Mesothelial cell of epicardium (in vitro differentiated cells): ENCODE data around the gene PNMA3. TPM values are rescaled to one million over a fixed set of nuclear protein-coding genes. Genes with fewer than 3 reads are reported as not detected.
A peak's percentile ranks its signal among the peaks of the same experiment; 100 is the strongest.
"Not testable (repeated sequence)": the region's sequence is repeated elsewhere in the genome, so short reads cannot be mapped to it uniquely, and the experiment has no call there.

ENCODE experiments used
- DNase-seq, 2 experiments: peaks; one replicate each; pipeline ENCODE4 v3.0.0; 2021; ENCODE audit warnings: low spot score in 2 of 2; ENCODE audit not compliant: unreplicated experiment in 2 of 2
- H3K27ac Mint-ChIP-seq: 2 replicates; pipeline ENCODE4 v1.8.0; 2021; ENCODE audit warnings: mixed read lengths
- H3K27me3 Mint-ChIP-seq: 2 replicates; pipeline ENCODE4 v1.8.0; 2021; ENCODE audit warnings: low read depth, mixed read lengths
- H3K36me3 Mint-ChIP-seq: 2 replicates; pipeline ENCODE4 v1.8.0; 2021; ENCODE audit warnings: mixed read lengths
- H3K4me1 Mint-ChIP-seq: 2 replicates; pipeline ENCODE4 v1.8.0; 2021; ENCODE audit warnings: mixed read lengths
- H3K4me3 Mint-ChIP-seq: 2 replicates; pipeline ENCODE4 v1.8.0; 2021; ENCODE audit warnings: mild to moderate bottlenecking, moderate library complexity, mixed read lengths
- H3K9me3 Mint-ChIP-seq: 2 replicates; pipeline ENCODE4 v1.8.0; 2021; ENCODE audit warnings: mixed read lengths
- total RNA-seq: library from RNA; stranded (reverse); gene quantifications from 3 replicates; pipeline ENCODE4 v1.2.1, GENCODE V29; 2021
- TF ChIP-seq, protein P1 (sequence below): fragments of 200-600 bp; sonication (generic); IDR thresholded peaks from one replicate; pipeline ENCODE4 v1.5.0; 2021; ENCODE audit warnings: antibody characterized with exemption; ENCODE audit not compliant: unreplicated experiment

PNMA3 gene, protein sequence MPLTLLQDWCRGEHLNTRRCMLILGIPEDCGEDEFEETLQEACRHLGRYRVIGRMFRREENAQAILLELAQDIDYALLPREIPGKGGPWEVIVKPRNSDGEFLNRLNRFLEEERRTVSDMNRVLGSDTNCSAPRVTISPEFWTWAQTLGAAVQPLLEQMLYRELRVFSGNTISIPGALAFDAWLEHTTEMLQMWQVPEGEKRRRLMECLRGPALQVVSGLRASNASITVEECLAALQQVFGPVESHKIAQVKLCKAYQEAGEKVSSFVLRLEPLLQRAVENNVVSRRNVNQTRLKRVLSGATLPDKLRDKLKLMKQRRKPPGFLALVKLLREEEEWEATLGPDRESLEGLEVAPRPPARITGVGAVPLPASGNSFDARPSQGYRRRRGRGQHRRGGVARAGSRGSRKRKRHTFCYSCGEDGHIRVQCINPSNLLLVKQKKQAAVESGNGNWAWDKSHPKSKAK
- total RNA-seq, result 10.3 to 11.1 TPM (median 10.7 TPM) in 3 replicates

DNA sequence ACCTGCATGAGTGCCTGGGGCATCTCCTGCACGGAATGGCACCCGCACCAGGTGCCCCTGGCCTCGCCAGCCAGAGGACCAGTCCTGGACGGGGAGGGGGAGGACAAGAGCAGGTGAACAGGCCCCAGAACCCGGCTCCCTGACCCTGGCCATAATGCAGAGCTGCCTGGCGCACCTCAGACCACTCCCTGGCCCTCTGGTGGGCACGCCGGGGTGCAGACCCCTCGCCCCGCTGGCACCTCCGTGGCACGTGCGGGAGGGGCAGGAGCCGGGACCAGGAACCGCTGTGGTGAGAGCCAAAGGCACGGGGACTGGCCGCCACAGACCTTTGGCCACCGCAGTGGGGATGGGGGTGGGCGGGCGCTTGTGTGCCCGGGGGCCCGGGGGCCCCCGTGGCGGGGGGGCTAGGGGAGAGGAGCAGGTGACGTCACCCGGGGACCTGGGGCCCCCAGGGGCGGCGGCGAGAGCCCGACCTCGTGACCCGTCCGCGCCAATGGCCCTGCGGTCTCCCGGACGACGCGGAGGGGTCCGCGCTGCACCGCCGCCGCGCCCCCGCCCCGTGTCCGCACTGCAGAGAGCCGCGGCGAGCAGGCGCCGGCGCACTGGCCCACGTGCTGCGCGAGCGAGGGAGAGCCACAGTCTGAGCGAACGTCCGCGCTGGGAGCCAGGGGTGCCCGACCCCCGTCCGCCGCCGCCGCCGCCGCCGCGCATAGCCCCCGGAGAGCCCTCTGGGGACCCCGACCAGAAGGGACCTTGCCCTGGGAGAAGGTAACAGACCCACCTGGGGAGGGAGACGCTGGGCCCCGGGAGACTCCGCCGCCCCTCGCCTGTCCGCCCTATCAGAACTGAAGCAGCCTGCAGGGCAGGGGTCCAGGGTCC is at the start of gene PNMA3:
PNMA3 (plus strand) TSS at position 600 of the 879 bp plus-strand sequence. CDS start 586 bp downstream, outside the sequence.
- Mint-ChIP-seq H3K27ac (no peak within 1 kb of the TSS), H3K4me1 (peaks cover 8% of the 10 kb centered on the region), H3K36me3 (no peaks in the 10 kb centered on the region), H3K4me3 (peak within 1 kb of the TSS; percentile 51), H3K27me3 (peaks cover 20% of the 10 kb centered on the region), H3K9me3 (peaks cover 14% of the 10 kb centered on the region)
- TF ChIP-seq, protein P1, sequence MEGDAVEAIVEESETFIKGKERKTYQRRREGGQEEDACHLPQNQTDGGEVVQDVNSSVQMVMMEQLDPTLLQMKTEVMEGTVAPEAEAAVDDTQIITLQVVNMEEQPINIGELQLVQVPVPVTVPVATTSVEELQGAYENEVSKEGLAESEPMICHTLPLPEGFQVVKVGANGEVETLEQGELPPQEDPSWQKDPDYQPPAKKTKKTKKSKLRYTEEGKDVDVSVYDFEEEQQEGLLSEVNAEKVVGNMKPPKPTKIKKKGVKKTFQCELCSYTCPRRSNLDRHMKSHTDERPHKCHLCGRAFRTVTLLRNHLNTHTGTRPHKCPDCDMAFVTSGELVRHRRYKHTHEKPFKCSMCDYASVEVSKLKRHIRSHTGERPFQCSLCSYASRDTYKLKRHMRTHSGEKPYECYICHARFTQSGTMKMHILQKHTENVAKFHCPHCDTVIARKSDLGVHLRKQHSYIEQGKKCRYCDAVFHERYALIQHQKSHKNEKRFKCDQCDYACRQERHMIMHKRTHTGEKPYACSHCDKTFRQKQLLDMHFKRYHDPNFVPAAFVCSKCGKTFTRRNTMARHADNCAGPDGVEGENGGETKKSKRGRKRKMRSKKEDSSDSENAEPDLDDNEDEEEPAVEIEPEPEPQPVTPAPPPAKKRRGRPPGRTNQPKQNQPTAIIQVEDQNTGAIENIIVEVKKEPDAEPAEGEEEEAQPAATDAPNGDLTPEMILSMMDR, result no peak
- no peak for DNase-seq

DNA sequence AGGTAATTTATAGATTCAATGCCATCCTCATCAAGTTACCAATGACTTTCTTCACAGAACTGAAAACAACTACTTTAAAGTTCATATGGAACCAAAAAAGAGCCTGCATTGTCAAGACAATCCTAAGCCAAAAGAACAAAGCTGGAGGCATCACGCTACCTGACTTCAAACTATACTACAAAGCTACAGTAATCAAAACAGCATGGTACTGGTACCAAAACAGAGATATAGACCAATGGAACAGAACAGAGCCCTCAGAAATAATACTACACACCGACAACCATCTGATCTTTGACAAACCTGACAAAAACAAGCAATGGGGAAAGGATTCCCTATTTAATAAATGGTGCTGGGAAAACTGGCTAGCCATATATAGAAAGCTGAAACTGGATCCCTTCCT is 39.1 kb upstream of the PNMA3 start:
- peaks cover 56% of the 10 kb centered on the region for H3K27me3 Mint-ChIP-seq
- not testable (repeated sequence) for H3K27ac Mint-ChIP-seq, DNase-seq, H3K4me1 Mint-ChIP-seq, H3K36me3 Mint-ChIP-seq, H3K4me3 Mint-ChIP-seq
- H3K9me3 Mint-ChIP-seq, result peaks cover 20% of the 10 kb centered on the region

DNA sequence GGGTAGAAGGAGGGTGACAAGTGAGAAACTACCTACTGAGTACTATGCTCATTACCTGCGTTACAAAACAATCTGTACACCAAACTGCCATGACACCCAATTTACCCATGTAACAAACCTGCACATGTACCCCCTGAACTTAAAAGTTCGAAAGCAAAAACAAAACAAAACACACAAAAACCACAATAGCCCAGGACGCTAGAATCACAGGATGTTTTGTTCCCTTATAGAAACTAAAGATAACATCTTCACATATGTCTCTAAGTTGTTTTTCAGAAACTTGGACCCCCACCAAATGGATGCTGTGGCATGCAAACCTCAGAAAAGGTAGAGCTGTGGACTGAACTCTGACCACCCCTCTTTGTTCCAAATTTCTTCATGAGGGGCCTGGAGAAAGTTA is 37.1 kb upstream of the PNMA3 start:
- Mint-ChIP-seq H3K4me1 (no peaks in the 10 kb centered on the region), H3K4me3 (no peak overlapping the region), H3K9me3 (peaks cover 26% of the 10 kb centered on the region), H3K27me3 (peaks cover 54% of the 10 kb centered on the region), H3K27ac (no peak overlapping the region), H3K36me3 (no peaks in the 10 kb centered on the region)
- no peak for DNase-seq
- TF ChIP-seq, protein P1, result no peak

DNA sequence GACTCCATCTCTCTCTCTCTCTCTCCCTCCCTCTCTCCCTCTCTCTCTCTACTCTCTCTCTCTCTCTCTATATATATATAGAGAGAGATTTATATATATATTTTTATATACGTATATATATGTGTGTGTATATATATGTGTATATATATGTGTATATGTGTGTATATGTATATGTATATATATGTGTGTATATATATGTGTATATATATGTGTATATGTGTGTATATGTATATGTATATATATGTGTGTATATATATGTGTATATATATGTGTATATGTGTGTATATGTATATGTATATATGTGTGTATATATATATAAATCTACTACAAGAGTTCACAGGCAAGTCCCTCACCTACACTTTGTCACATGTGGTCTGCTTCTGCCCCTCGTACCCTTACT is 29.8 kb upstream of the PNMA3 start:
- H3K9me3 Mint-ChIP-seq, result peaks cover 19% of the 10 kb centered on the region
- DNase-seq, H3K4me1 Mint-ChIP-seq, H3K36me3 Mint-ChIP-seq, H3K4me3 Mint-ChIP-seq, H3K27ac Mint-ChIP-seq: not testable (repeated sequence)
- H3K27me3 Mint-ChIP-seq, result peaks cover 11% of the 10 kb centered on the region

DNA sequence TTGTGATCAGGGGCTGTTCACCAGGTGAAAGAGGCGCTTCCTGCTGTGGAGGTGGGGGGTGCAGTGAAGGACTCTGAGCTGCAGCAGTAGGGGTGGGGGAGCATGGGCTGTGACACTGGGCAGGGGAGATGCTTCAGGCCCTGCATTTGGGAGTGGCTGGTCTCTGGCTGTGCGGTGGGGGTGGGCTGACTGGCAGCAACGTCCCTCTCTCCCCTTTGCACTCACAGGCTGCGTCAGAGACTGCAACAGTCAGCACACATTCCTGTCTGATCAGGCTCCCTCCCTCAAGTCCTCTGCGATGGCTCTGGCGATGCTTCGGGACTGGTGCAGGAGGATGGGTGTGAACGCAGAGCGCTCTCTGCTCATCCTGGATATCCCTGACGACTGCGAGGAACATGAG is 27.8 kb upstream of the PNMA3 start:
- H3K27me3 Mint-ChIP-seq, DNase-seq, H3K36me3 Mint-ChIP-seq, H3K27ac Mint-ChIP-seq, H3K4me1 Mint-ChIP-seq, H3K4me3 Mint-ChIP-seq: not testable (repeated sequence)
- H3K9me3 Mint-ChIP-seq, result peaks cover 22% of the 10 kb centered on the region

DNA sequence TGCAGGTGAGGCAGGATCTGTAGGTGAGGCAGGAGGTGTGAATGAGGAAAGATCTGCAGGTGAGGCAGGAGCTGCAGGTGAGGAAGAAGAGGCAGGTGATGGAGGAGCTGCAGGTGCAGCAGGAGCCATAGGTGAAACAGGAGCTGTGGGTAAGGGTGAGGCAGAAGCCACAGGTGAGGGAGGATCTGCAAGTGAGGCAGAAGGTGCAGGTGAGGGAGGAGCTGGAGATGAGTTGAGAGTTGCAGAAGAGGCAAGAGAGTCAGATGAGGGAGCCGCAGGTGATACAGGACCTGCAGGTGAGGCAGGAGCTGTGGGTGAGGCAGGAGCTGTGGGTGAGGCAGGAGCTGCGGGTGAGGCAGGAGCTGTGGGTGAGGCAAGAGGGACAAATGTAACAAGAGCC is 27.1 kb upstream of the PNMA3 start:
- peaks cover 23% of the 10 kb centered on the region for H3K9me3 Mint-ChIP-seq
- H3K4me3 Mint-ChIP-seq, result no peak overlapping the region
- H3K27ac Mint-ChIP-seq, result no peak overlapping the region
- no peaks in the 10 kb centered on the region for H3K36me3 Mint-ChIP-seq
- H3K4me1 Mint-ChIP-seq, result peaks cover 2% of the 10 kb centered on the region
- DNase-seq, result no peak
- no peaks in the 10 kb centered on the region for H3K27me3 Mint-ChIP-seq
- TF ChIP-seq, protein P1, result no peak

DNA sequence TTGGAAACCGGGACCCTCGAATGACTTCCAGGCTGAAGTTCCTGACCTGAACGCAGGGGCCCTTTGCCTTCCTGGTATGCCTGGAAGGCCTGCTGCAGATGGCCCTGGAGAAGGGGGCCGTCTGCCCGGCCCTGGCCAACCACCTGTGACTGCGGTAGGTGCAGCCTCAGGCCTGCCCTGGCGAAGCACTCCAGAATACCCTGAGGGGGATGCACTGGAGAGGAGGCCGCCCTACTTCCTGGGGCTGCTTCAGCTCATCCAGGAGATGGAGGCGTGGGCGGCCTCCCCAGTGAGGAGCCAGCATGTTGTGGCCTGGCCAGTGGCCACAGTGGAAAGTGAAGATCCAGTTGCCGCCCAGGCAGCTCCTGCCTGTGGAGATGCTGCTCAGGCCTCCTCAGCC is 26.4 kb upstream of the PNMA3 start:
- Mint-ChIP-seq H3K36me3 (no peaks in the 10 kb centered on the region), H3K4me1 (peaks cover 2% of the 10 kb centered on the region), H3K9me3 (peaks cover 25% of the 10 kb centered on the region), H3K4me3 (no peak overlapping the region), H3K27ac (no peak overlapping the region), H3K27me3 (peaks cover 1% of the 10 kb centered on the region)
- TF ChIP-seq, protein P1, result no peak
- DNase-seq, result no peak
